ENCODE data around the gene KCNJ5. TPM values are rescaled to one million over a fixed set of nuclear protein-coding genes. Genes with fewer than 3 reads are reported as not detected.
A peak's percentile ranks its signal among the peaks of the same experiment; 100 is the strongest.
"Not testable (repeated sequence)": the region's sequence is repeated elsewhere in the genome, so short reads cannot be mapped to it uniquely, and the experiment has no call there.

KCNJ5 gene
- total RNA-seq, 2 experiments from 2014 or later: 0.17 to 0.20 TPM

DNA sequence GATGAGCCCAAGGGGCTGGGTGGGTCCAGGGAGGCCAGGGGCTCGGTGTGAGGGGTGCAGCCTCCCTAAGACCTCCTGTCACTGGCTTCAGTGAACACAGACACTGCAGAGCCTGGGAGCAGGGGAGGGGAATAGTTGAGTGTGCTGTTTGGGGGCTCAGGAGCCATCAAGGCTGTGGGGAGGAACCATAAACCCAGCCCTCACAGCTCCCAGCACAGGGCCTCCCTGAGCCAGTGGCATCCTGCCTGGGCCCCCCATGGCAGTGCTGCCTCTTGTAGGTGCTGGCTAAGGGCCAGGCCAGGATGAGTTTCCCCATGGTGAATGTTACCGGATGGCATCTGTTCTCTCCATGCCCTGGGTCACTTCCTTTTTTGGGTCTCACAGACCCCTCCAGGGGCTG is 25.5 kb downstream of the KCNJ5 start:
- peaks cover 5% of the 10 kb centered on the region for H3K27me3 Mint-ChIP-seq
- peaks cover 1% of the 10 kb centered on the region for H3K9me3 Mint-ChIP-seq
- H3K4me1 Mint-ChIP-seq: no peaks in the 10 kb centered on the region
- POLR2A ChIA-PET: no interaction called here
- H3K36me3 Mint-ChIP-seq: no peaks in the 10 kb centered on the region
- DNase-seq (no peak), ATAC-seq (ENCODE audit: low read depth) (no peak)
- H3K4me3 Mint-ChIP-seq: no peak overlapping the region
- H3K27ac Mint-ChIP-seq: no peak overlapping the region

DNA sequence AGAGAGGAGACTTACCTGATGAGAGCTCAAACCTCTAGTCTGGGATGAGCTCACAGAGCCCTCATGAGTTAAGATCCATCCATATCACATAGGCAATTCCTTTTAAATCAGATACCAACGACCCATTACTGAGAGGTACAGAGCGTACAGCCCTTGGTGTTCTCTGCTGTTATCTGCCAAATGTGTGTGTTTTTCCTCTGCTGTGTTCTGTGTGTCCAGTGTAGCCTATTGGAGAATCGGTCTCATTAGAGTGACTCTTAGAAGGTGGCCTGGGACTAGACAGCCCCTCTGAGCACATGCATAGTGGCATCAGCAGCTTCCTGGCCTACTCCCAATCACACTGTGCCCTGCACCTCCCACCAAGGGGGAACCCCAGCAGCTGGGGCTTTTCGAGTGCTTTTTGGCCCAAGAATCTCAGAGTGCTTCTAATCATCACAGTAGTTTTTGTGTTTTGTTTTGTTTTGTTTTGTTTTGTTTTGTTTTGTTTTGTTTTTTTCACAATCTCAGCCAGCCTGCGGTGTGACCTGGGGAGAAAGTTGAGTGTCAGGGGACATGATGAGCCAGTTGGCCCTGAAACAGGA is 26.1 kb downstream of the KCNJ5 start:
- ATAC-seq (ENCODE audit: low read depth): no peak
- POLR2A ChIA-PET: no interaction called here
- no peaks in the 10 kb centered on the region for H3K4me1 Mint-ChIP-seq
- DNase-seq: no peak
- H3K36me3 Mint-ChIP-seq: no peaks in the 10 kb centered on the region
- no peak overlapping the region for H3K4me3 Mint-ChIP-seq
- H3K9me3 Mint-ChIP-seq: peaks cover 1% of the 10 kb centered on the region
- H3K27me3 Mint-ChIP-seq: peaks cover 5% of the 10 kb centered on the region
- H3K27ac Mint-ChIP-seq: no peak overlapping the region

DNA sequence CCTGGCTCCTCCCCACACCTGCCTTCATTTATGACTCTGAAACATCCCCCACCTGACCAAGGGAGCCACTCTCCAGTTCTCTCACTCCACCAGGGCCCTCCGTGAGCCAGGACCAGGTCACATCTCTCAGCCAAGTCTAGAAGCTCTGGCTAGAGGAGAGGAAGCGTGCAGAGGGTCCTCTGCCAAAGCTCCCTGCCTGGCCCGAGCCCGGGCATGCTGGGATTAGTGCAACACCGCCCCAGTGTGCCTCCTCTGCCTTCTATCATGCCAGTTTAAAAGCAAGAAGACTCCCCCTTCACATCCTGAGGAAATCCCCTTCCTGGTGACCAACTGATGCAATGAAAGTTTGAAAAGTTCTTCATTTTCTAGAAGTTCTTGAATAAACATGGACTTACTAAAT is 28.1 kb downstream of the KCNJ5 start:
- no peak overlapping the region for H3K27ac Mint-ChIP-seq
- no peak overlapping the region for H3K4me3 Mint-ChIP-seq
- peaks cover 1% of the 10 kb centered on the region for H3K9me3 Mint-ChIP-seq
- H3K27me3 Mint-ChIP-seq: peaks cover 5% of the 10 kb centered on the region
- POLR2A ChIA-PET: no interaction called here
- no peaks in the 10 kb centered on the region for H3K36me3 Mint-ChIP-seq
- no peaks in the 10 kb centered on the region for H3K4me1 Mint-ChIP-seq
- no peak for ATAC-seq (ENCODE audit: low read depth)
- no peak for DNase-seq

DNA sequence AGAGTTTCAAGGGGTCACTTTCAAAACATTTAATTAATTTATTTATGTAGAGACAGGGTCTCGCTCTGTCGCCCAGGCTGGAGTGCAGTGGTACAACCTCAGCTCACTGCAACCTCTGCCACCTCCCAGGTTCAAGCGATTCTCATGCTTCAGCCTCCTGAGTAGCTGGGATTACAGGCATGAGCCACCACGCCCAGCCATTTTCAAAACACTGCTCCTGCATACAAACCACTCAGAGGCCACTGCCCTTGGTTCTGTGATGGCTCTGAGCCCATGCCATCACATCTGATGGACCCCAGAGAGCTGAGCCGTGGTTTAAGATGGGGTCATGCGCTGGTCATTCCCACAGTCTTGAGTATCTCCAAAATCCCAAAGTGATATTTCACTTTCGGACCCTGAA is 28.5 kb downstream of the KCNJ5 start:
- not testable (repeated sequence) for H3K27ac Mint-ChIP-seq, H3K9me3 Mint-ChIP-seq, H3K36me3 Mint-ChIP-seq

DNA sequence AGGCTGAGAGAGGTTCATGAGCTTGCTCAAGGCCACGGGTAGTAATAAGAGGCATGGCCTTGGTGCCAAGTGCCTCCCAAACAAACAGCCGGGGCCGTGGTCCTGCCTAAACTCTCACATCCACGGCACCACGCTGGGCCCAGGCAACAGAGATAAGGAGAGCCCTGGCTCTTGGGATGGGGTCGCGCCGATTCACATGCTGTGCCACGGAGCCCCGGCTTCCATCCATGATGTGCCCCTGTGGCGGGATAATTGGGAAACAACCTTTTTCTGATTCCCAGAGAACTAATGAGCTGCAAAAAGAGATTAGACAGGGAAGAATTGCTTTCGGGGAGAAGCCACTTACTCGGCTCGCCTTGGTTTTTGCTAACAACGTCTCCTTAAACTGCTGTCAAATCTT is 29.5 kb downstream of the KCNJ5 start:
- H3K4me1 Mint-ChIP-seq: no peaks in the 10 kb centered on the region

More for the DNA sequence above, 28.5 kb downstream of the KCNJ5 start:
- POLR2A ChIA-PET; H3K27me3 Mint-ChIP-seq; DNase-seq; H3K4me1 Mint-ChIP-seq; H3K4me3 Mint-ChIP-seq; ATAC-seq (ENCODE audit: low read depth): not testable (repeated sequence)

DNA sequence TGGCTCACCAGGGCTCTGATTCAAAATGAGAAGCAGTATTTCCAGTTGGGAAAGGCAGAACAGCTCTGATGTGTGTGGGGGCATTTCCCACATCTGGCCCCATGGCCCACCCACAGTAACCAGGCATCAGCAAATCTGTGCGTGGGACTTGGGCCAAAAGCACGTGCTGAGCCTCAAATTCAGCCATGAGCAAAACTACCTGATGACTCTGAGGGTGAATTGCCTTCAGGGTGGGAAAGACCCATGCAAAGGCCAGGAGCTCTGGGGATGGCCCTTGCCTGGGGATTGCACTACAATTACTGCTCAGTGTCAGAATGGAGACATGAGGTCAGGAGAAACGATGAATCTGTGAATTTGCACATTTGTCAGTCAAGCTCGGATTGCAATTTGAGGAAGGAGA is 30.6 kb downstream of the KCNJ5 start:
- Mint-ChIP-seq H3K36me3 (no peaks in the 10 kb centered on the region), H3K27ac (no peak overlapping the region), H3K4me1 (no peaks in the 10 kb centered on the region), H3K9me3 (no peaks in the 10 kb centered on the region), H3K4me3 (no peak overlapping the region), H3K27me3 (peaks cover 5% of the 10 kb centered on the region)
- ATAC-seq (ENCODE audit: low read depth) (no peak), DNase-seq (no peak)
- POLR2A ChIA-PET: no interaction called here

More for the DNA sequence above, 29.5 kb downstream of the KCNJ5 start:
- DNase-seq: no peak
- POLR2A ChIA-PET: no interaction called here
- H3K4me3 Mint-ChIP-seq: no peak overlapping the region
- H3K9me3 Mint-ChIP-seq: peaks cover 1% of the 10 kb centered on the region
- no peaks in the 10 kb centered on the region for H3K36me3 Mint-ChIP-seq
- ATAC-seq (ENCODE audit: low read depth): no peak
- no peak overlapping the region for H3K27ac Mint-ChIP-seq
- peaks cover 5% of the 10 kb centered on the region for H3K27me3 Mint-ChIP-seq

DNA sequence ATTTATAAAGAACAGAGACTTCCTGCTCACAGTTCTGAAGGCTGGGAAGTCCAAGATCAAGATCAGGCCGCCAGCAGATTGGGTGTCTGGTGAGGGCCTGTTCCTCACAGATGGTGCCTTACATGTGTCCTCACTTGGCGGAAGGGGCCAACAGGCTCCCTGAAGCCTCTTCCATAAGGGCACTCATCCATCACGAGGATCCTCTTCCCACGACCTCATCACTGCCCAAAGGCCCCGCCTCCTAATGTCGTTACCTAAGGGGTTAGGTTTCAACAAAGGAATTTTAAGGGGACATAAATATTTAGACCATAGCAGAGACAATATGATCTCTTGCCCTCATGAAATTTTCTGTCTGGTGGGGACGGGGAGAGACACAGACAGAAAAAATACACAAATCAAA is 32.9 kb downstream of the KCNJ5 start:
- ATAC-seq (ENCODE audit: low read depth): no peak
- Mint-ChIP-seq H3K36me3 (no peaks in the 10 kb centered on the region), H3K9me3 (no peaks in the 10 kb centered on the region), H3K27me3 (no peaks in the 10 kb centered on the region), H3K27ac (no peak overlapping the region), H3K4me1 (peaks cover 3% of the 10 kb centered on the region), H3K4me3 (no peak overlapping the region)
- POLR2A ChIA-PET: no interaction called here
- DNase-seq: no peak

DNA sequence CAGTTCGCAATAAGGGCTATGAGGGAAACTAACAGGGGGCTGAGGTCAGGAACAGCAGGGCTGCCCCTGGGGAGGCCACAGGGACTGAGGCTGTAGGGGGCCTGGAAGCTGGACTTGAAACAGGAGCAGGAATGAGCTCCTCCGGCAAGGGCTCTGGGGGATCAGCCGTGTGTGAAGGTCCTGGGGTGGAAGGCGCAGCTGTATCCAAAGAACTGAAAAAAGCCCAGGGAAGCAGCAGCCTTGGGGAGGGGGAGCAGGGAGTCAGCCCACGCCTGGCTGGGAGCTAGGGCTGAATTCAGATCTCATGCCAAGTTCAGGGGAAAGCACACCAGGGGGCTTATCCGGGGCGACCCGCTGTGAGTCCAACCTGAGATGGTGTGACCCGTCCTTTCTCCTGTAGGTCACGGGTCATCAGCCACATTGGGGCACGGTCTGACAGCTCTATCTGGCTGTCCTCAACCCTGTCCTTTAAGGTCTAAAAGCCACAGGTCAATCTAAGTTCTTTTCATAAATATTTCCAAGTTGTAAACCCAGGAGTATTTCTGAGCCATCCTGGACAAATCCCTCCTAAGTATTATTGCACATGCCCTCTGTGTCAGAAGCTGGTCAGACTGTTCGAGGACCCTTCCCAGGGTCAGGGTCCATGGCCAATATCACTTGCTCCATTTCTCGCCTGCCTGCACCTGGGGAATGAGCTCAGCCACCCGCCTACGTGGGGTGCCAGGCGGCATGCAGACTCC is 33.5 kb downstream of the KCNJ5 start:
- no peak for ATAC-seq (ENCODE audit: low read depth)
- H3K36me3 Mint-ChIP-seq: no peaks in the 10 kb centered on the region
- H3K4me3 Mint-ChIP-seq: no peak overlapping the region
- no peaks in the 10 kb centered on the region for H3K9me3 Mint-ChIP-seq
- DNase-seq: no peak
- no peak overlapping the region for H3K27ac Mint-ChIP-seq
- POLR2A ChIA-PET: no interaction called here
- peaks cover 3% of the 10 kb centered on the region for H3K4me1 Mint-ChIP-seq
- H3K27me3 Mint-ChIP-seq: no peaks in the 10 kb centered on the region

DNA sequence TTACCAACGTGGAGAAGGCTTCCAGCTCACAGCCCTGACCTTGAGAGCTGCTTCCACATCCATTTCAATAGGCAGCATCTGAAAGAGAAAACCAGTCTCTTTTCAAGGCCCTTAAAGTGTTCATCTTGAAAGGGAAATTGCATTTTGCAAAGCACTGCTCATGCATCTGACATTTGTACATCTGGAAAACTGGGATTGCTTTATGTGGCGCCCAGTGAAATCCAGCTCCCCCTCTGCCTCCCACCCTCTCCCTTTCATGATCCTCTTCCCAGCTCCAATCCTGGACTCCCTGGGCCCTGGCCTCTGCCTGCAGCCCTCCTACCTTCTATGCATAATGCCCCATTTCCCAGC is 34.1 kb downstream of the KCNJ5 start:
- H3K4me3 Mint-ChIP-seq: no peak overlapping the region
- H3K9me3 Mint-ChIP-seq: no peaks in the 10 kb centered on the region
- ATAC-seq (ENCODE audit: low read depth): no peak
- no peaks in the 10 kb centered on the region for H3K27me3 Mint-ChIP-seq
- peaks cover 3% of the 10 kb centered on the region for H3K4me1 Mint-ChIP-seq
- H3K27ac Mint-ChIP-seq: no peak overlapping the region
- POLR2A ChIA-PET: no interaction called here
- no peak for DNase-seq
- no peaks in the 10 kb centered on the region for H3K36me3 Mint-ChIP-seq

DNA sequence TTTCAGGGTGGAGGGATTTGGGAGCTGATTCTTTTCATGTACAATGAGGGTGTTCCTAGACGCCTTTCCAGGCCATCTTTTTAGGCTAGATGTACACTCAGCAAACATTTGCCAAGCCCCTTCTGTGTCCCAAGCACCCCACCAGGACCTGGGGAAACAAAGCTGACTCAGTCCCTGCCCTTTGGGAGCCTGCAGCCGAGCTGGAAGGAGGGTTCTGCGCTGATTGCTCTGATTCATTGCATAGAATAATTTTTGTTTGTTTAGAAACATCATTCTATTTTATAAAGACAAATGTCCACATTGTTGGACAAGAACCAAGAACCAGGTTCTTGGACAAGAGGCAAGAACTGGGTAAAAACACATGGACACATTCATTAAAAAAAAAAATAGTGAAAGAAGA is 34.8 kb downstream of the KCNJ5 start:
- Mint-ChIP-seq H3K36me3 (no peaks in the 10 kb centered on the region), H3K27ac (no peak overlapping the region), H3K9me3 (no peaks in the 10 kb centered on the region), H3K27me3 (no peaks in the 10 kb centered on the region), H3K4me1 (peaks cover 3% of the 10 kb centered on the region), H3K4me3 (no peak overlapping the region)
- DNase-seq (no peak), ATAC-seq (ENCODE audit: low read depth) (no peak)
- POLR2A ChIA-PET: no interaction called here

DNA sequence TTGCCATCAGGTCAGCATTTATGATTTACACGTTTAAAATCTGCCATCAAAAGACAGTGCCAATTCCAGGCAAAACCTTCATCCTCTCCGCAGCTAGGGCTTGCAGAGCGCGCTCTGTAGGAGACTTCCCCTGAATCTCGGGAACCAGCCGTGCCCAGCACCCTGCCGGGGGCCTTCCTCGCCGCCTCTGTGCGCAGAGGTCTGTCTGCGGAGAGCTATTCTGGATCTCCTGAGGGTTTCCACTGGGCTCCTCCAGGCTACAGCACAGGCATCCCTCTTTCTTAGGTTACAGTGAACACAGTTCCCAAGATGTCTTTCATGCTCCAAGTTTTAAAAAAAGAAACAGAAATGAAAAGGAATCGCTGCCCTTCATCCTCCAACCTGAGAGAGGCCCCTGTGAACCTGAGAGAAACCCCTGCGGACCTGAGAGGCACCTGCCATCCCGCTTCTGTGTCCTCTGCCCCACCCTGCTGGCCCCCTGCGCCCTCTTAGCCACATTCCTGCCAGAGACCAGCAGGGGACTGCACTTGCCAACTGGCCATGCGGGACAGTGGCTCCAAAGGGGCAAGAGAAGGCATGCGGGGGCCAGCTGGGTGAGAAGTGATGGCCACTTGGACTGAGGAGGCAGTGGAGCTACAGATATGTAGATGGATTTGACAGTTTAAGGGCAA is 35.4 kb downstream of the KCNJ5 start:
- no peaks in the 10 kb centered on the region for H3K9me3 Mint-ChIP-seq
- H3K27ac Mint-ChIP-seq: no peak overlapping the region
- DNase-seq (no peak), ATAC-seq (ENCODE audit: low read depth) (no peak)
- H3K27me3 Mint-ChIP-seq: no peaks in the 10 kb centered on the region
- peaks cover 3% of the 10 kb centered on the region for H3K4me1 Mint-ChIP-seq
- H3K36me3 Mint-ChIP-seq: no peaks in the 10 kb centered on the region
- no peak overlapping the region for H3K4me3 Mint-ChIP-seq
- POLR2A ChIA-PET: no interaction called here

DNA sequence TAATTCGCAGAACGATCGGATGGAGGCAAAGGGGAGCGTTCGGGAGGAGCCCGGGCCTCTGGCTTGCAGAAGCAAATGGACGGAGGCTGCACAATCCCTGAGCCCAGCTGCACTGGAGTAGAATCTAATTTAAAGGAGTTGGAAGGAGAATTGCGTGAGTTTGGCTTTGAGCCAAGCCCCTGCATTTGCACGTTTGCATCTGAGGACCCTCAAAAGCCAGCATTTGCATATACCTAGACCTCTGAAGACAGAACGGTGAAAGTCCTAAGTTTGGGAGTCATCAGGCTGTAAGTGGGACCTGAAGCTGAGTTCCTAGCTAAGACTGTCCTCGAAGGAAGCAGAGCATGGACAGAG is 35.9 kb downstream of the KCNJ5 start:
- POLR2A ChIA-PET: no interaction called here
- H3K4me3 Mint-ChIP-seq: no peak overlapping the region
- peaks cover 3% of the 10 kb centered on the region for H3K4me1 Mint-ChIP-seq
- H3K36me3 Mint-ChIP-seq: no peaks in the 10 kb centered on the region
- DNase-seq (no peak), ATAC-seq (ENCODE audit: low read depth) (no peak)
- no peaks in the 10 kb centered on the region for H3K9me3 Mint-ChIP-seq
- no peak overlapping the region for H3K27ac Mint-ChIP-seq
- no peaks in the 10 kb centered on the region for H3K27me3 Mint-ChIP-seq

DNA sequence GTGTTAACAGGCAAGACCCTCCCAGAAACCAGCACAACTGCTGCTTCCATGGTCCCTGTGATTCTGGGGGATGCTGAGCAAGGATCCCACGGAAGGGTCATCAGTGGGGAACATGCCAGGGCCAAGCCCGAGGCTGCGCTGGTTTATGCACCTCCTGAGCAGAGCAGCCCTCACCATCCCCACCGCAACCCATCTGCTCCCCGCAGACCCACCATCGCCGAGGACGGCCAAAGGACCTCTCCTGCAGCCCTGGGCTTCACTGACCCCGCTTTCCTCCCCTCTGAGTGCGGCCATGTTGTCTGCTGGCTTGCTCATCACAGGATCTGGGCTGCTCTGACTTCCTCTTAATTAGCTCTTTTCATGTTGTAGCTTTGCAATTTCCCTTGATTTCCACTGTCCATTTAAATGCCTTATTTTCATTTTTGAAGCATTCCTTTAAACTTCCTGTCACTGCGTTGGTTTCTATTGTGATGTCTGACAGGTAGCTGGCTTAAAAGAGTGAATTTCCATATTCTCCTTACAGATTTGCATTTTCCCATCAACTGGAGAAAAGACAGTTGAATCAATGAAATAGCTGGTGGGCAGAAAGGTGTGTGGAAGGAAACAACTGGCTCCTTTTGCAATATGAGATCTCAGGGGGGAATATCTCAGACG is 36.7 kb downstream of the KCNJ5 start:
- no peak for DNase-seq
- no peaks in the 10 kb centered on the region for H3K9me3 Mint-ChIP-seq
- ATAC-seq (ENCODE audit: low read depth): no peak
- peaks cover 3% of the 10 kb centered on the region for H3K4me1 Mint-ChIP-seq
- no peak overlapping the region for H3K27ac Mint-ChIP-seq
- POLR2A ChIA-PET: interaction anchor here (0.8 to 1.3 kb wide), 2 partner anchors 21 to 874 kb away, joined by 3 read pairs; no protein-coding TSS in a partner anchor
- no peak overlapping the region for H3K4me3 Mint-ChIP-seq
- H3K27me3 Mint-ChIP-seq: no peaks in the 10 kb centered on the region
- H3K36me3 Mint-ChIP-seq: no peaks in the 10 kb centered on the region

DNA sequence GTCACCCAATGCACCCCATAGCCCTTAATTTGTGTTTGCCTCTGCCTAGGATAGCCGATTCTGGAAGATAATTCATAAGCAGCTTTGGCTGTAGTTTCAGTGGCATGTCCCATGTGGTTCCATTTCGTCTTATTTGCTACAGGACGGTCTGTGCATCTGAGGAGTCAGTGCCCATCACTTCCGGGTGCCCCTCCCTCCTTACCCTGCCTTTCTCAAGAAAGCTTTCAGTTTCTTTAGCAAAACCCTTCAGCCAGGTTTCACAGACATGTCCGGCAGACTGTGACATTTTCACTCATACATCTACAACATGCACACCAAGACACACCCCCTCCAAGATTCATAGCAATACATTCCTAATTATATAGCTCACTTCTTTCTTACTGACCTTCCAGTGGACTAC is 37.2 kb downstream of the KCNJ5 start:
- H3K27ac Mint-ChIP-seq: peak overlapping the region; percentile 3
- POLR2A ChIA-PET: interaction anchor here (0.6 to 1.3 kb wide), 3 partner anchors 22 to 875 kb away, joined by 3 to 4 read pairs (median 3); no protein-coding TSS in a partner anchor
- H3K4me1 Mint-ChIP-seq: peaks cover 3% of the 10 kb centered on the region
- H3K9me3 Mint-ChIP-seq: no peaks in the 10 kb centered on the region
- H3K4me3 Mint-ChIP-seq: peak overlapping the region; percentile 7
- H3K27me3 Mint-ChIP-seq: no peaks in the 10 kb centered on the region
- ATAC-seq (ENCODE audit: low read depth): no peak
- H3K36me3 Mint-ChIP-seq: no peaks in the 10 kb centered on the region
- no peak for DNase-seq

Measured in activated naive CD8-positive, alpha-beta T cell treated with anti-CD3 and anti-CD28 coated beads, Interleukin-2, amount 10 ng/mL, durations not matched to agents 7 days and 5 days (primary cell).